ENCODE measurements around the gene PPEF1. TPM values are rescaled to one million over a fixed set of nuclear protein-coding genes. Genes with fewer than 3 reads are reported as not detected.

PPEF1 gene
- polyA plus RNA-seq, 6 donors from 2014 or later = 0.74 TPM; not detected in 5

Other genes starting within 250 kb of the PPEF1 start
- under 1 TPM in 1 of 6 donors, not detected in 5; 0.09 TPM for gene RS1, start 35.5 kb upstream of the PPEF1 start, polyA plus RNA-seq (ENCODE audit: low read depth in 6 of 6)

All from naive B cell (primary cell).